MCF 10A (cell line): ENCODE data around the gene MAP3K8. TPM values are rescaled to one million over a fixed set of nuclear protein-coding genes. Genes with fewer than 3 reads are reported as not detected.

ENCODE experiments used
- BruUV-seq: library from RNA; stranded (reverse); fragments of 400-500 nt; replicated peaks from 2 replicates; lab custom pipeline; 2021; lab: Mats Ljungman, UMichigan
- CTCF ChIA-PET: fragments of 300-600 bp; sonication (Branson Sonifier 250); formaldehyde crosslinking; extraction: SDS; loops from one replicate; lab custom pipeline; 2021; ENCODE audit warnings: antibody characterized with exemption, inconsistent platforms; lab: Yijun Ruan, JAX
- POLR2A ChIA-PET: fragments of 300-600, 350-650 bp; sonication (Branson Sonifier 250); formaldehyde crosslinking; extraction: SDS; loops from one replicate; lab custom pipeline; 2020; ENCODE audit warnings: antibody characterized with exemption, inconsistent platforms; lab: Yijun Ruan, JAX
- DNase-seq: peaks from one replicate; pipeline ENCODE4 v3.0.0-alpha.2; 2018; ENCODE audit not compliant: unreplicated experiment
- H3K27ac Mint-ChIP-seq: one replicate; pipeline ENCODE4 v1.8.0; 2022; ENCODE audit warnings: mild to moderate bottlenecking, low read depth, mixed read lengths; ENCODE audit not compliant: unreplicated experiment
- H3K27me3 Mint-ChIP-seq: one replicate; pipeline ENCODE4 v1.8.0; 2022; ENCODE audit warnings: mixed read lengths; ENCODE audit not compliant: insufficient read depth, unreplicated experiment
- H3K36me3 Mint-ChIP-seq: one replicate; pipeline ENCODE4 v1.8.0; 2022; ENCODE audit warnings: mild to moderate bottlenecking, moderate library complexity, mixed read lengths; ENCODE audit not compliant: insufficient read depth, unreplicated experiment
- H3K4me1 Mint-ChIP-seq: one replicate; pipeline ENCODE4 v1.8.0; 2022; ENCODE audit warnings: mixed read lengths; ENCODE audit not compliant: insufficient read depth, unreplicated experiment
- H3K4me3 Mint-ChIP-seq: one replicate; pipeline ENCODE4 v1.8.0; 2022; ENCODE audit warnings: mild to moderate bottlenecking, moderate library complexity, mixed read lengths; ENCODE audit not compliant: unreplicated experiment
- H3K9me3 Mint-ChIP-seq: one replicate; pipeline ENCODE4 v1.8.0; 2022; ENCODE audit warnings: mixed read lengths; ENCODE audit not compliant: unreplicated experiment
- intact Hi-C: fragments of 100-400 bp; cut with micrococcal nuclease; formaldehyde crosslinking; loops from 2 replicates; pipeline ENCODE4 v1.14.1; 2022
- total RNA-seq: library from RNA; stranded (reverse); gene quantifications from 2 replicates; pipeline ENCODE4 v1.2.3, GENCODE V29; 2022
- TF ChIP-seq, protein P1 (sequence below): fragments of 200-600 bp; IDR thresholded peaks from one replicate; pipeline ENCODE4 v1.8.0; 2022; ENCODE audit warnings: antibody characterized with exemption, mild to moderate bottlenecking; ENCODE audit not compliant: unreplicated experiment

MAP3K8 gene
- total RNA-seq, 1 experiment from 2014 or later: 1.5 TPM

DNA sequence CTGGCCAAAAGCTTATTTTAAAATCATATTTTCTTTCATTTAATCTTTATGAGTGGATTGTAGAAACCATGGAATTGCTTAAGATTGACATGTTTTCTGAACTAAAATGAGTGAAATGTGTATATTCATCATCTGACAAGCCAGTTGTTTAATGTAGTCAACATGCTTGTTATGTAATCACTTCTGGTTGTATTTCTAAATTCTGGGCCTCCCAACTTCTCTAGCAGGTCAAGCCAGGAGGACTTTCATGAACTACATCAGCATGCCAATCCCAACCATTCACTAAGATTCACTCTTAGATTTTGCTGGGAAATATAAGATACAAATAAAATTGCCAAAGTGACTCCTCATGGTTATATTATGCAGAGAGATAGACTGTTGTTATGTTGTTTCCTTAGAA lies 21.1 kb upstream of the MAP3K8 start:
- TF ChIP-seq, protein P1, sequence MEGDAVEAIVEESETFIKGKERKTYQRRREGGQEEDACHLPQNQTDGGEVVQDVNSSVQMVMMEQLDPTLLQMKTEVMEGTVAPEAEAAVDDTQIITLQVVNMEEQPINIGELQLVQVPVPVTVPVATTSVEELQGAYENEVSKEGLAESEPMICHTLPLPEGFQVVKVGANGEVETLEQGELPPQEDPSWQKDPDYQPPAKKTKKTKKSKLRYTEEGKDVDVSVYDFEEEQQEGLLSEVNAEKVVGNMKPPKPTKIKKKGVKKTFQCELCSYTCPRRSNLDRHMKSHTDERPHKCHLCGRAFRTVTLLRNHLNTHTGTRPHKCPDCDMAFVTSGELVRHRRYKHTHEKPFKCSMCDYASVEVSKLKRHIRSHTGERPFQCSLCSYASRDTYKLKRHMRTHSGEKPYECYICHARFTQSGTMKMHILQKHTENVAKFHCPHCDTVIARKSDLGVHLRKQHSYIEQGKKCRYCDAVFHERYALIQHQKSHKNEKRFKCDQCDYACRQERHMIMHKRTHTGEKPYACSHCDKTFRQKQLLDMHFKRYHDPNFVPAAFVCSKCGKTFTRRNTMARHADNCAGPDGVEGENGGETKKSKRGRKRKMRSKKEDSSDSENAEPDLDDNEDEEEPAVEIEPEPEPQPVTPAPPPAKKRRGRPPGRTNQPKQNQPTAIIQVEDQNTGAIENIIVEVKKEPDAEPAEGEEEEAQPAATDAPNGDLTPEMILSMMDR: no peak
- no peak overlapping the region for H3K27ac Mint-ChIP-seq
- no peak overlapping the region for H3K4me3 Mint-ChIP-seq
- intact Hi-C loops: no loop called here
- H3K36me3 Mint-ChIP-seq: no peaks in the 10 kb centered on the region
- ChIA-PET CTCF (interaction anchor here (0.7 to 1.6 kb wide), 10 partner anchors 16 to 178 kb away, joined by 3 to 5 read pairs (median 4); no protein-coding TSS in a partner anchor), POLR2A (no interaction called here)
- BruUV-seq: no TSS peak
- no peaks in the 10 kb centered on the region for H3K27me3 Mint-ChIP-seq
- no peaks in the 10 kb centered on the region for H3K9me3 Mint-ChIP-seq
- no peak for DNase-seq
- H3K4me1 Mint-ChIP-seq: no peaks in the 10 kb centered on the region

DNA sequence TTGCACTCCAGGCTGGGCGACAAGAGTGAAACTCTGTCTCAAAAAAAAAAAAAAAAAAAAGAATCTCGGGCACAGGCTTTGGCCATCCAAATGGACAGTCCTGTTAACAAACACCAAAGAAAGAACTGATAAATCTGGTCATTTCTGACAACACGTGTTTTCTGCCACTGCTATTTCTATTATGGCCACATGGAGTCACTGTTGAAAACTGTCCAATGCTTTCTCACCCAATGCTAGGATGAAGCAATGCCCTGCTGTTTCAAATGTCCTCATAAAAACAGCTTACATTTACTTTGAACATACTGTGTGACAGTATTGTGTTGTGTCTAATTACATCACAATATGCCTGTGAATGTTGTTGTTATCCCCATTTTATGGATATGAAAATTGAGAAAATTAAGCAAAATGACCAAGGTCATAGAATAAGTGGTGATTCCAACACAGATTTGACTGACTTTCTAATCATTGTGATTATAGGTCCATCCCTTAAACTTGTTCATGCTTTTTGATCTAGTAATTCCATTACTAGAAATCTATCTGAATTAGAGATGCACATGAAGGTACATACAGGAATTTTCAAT lies 19.9 kb upstream of the MAP3K8 start:
- TF ChIP-seq, protein P1: peak; percentile 62
- H3K4me3 Mint-ChIP-seq: no peak overlapping the region
- H3K4me1 Mint-ChIP-seq: no peaks in the 10 kb centered on the region
- BruUV-seq: no TSS peak
- intact Hi-C loops: loop anchor here (1.0 kb wide), 3 partner anchors 41 to 177 kb away; no protein-coding TSS in a partner anchor
- no peak overlapping the region for H3K27ac Mint-ChIP-seq
- H3K36me3 Mint-ChIP-seq: no peaks in the 10 kb centered on the region
- ChIA-PET CTCF (interaction anchor here (0.6 to 1.6 kb wide), 11 partner anchors 17 to 226 kb away, joined by 3 to 5 read pairs (median 4); no protein-coding TSS in a partner anchor), POLR2A (interaction anchor here (1.1 to 1.2 kb wide), 2 partner anchors 10 to 33 kb away, joined by 3 to 8 read pairs; no protein-coding TSS in a partner anchor)
- H3K9me3 Mint-ChIP-seq: no peaks in the 10 kb centered on the region
- DNase-seq: peak; percentile 76
- no peaks in the 10 kb centered on the region for H3K27me3 Mint-ChIP-seq

DNA sequence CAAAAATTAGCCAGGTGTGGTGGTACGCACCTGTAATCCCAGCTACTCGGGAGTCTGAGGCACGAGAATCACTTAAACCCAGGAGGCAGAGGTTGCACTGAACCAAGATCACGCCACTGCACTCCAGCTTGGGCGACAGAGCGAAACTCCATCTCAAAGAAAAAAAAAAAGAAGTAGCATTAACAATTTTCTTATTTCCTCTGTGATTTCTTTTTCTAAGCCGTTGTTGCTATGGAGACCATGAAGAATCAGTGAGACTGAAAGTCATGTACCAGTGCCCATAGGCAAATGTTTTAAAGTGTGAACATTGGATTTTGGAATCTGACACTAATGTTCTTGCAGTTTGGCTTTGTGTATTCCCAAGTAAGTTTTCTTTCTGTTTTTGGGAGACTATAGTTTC lies 18.4 kb upstream of the MAP3K8 start:
- BruUV-seq: no TSS peak
- ChIA-PET POLR2A (interaction anchor here (0.8 to 0.9 kb wide), 2 partner anchors 17 to 20 kb away, joined by 3 read pairs; no protein-coding TSS in a partner anchor), CTCF (interaction anchor here (0.6 to 1.1 kb wide), 9 partner anchors 12 to 311 kb away, joined by 3 to 7 read pairs (median 3); no protein-coding TSS in a partner anchor)
- no peak overlapping the region for H3K27ac Mint-ChIP-seq
- H3K27me3 Mint-ChIP-seq: no peaks in the 10 kb centered on the region
- intact Hi-C loops: no loop called here
- TF ChIP-seq, protein P1: no peak
- no peak overlapping the region for H3K4me3 Mint-ChIP-seq
- H3K36me3 Mint-ChIP-seq: no peaks in the 10 kb centered on the region
- no peaks in the 10 kb centered on the region for H3K4me1 Mint-ChIP-seq
- no peaks in the 10 kb centered on the region for H3K9me3 Mint-ChIP-seq
- no peak for DNase-seq

DNA sequence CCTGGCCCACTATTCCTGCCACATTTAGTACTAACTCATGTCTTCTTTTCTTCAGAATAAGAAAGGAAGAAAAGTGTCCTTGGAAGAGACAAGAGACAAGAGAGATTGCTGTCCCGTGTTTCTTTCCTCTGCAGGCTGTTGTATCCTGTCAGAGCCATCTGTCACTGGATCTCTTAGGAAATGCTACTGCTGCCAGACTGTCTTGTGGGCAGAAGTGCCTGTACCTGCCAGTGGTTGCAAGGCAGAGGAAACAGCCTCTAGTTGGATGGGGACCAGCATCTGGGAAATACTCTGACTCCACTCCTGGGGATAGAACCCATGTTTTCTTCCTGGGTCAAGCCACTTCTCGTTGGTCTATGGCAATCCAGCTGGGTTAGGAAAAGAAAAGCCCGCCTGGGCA lies 16.7 kb upstream of the MAP3K8 start:
- no peaks in the 10 kb centered on the region for H3K9me3 Mint-ChIP-seq
- no peak overlapping the region for H3K4me3 Mint-ChIP-seq
- TF ChIP-seq, protein P1: no peak
- intact Hi-C loops: no loop called here
- CTCF ChIA-PET: interaction anchor here (0.5 to 0.6 kb wide), 2 partner anchors 119 to 418 kb away, joined by 3 read pairs; no protein-coding TSS in a partner anchor
- H3K36me3 Mint-ChIP-seq: no peaks in the 10 kb centered on the region
- no peak overlapping the region for H3K27ac Mint-ChIP-seq
- POLR2A ChIA-PET: no interaction called here
- no TSS peak for BruUV-seq
- H3K4me1 Mint-ChIP-seq: peaks cover 2% of the 10 kb centered on the region
- no peaks in the 10 kb centered on the region for H3K27me3 Mint-ChIP-seq
- DNase-seq: no peak
